GM19240 (cell line): Measurements from ENCODE around the gene SV2C.
A peak's percentile ranks its signal among the peaks of the same experiment; 100 is the strongest.

Source experiments
- DNase-seq: peaks from one replicate; pipeline ENCODE4 v3.0.0; 2011; ENCODE audit warnings: low spot score; ENCODE audit not compliant: insufficient read length

Gene SV2C

DNA sequence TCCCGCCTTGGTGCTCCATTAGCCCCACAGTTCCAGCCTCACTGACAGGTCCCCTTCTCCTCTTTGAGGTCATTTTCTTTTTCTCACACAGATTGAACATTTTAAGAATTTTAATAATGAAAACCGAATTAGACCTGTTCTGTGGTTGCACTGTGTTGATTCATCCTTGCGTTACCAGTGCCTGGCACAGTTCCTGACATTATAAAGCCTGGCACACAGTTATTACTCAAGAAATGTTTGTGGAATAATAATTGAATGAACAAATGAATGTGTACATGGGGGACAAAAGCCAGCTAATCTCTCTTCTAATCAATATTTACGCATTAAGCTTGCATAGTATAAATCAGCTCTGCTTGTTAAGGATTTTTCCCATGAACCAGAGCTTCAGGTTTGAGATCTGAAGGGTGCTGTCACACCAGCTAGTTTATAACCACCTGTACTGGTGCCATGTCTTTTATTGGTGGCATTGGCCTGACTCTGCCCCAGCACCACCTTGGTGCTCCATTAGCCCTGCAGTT is 80.0 kb downstream of the SV2C start:
- no peak for DNase-seq

DNA sequence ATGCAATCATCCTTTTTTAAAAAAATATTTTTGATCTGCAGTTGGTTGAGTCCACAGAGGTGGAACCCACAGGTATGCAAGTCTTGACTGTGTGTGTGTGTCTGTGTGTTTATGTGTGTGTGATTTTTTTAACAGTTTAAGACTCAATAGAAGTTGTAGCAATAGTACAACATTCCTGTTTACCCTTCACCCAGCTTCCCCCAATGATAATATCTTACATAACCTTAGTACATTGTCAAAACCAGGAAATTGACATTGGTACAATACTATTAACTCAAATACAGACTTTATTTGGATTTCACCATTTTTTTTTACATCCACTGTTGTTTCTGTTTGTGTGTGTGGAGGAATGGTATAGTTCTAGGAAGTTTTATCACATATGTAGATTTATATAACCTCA is 81.8 kb downstream of the SV2C start:
- no peak for DNase-seq

DNA sequence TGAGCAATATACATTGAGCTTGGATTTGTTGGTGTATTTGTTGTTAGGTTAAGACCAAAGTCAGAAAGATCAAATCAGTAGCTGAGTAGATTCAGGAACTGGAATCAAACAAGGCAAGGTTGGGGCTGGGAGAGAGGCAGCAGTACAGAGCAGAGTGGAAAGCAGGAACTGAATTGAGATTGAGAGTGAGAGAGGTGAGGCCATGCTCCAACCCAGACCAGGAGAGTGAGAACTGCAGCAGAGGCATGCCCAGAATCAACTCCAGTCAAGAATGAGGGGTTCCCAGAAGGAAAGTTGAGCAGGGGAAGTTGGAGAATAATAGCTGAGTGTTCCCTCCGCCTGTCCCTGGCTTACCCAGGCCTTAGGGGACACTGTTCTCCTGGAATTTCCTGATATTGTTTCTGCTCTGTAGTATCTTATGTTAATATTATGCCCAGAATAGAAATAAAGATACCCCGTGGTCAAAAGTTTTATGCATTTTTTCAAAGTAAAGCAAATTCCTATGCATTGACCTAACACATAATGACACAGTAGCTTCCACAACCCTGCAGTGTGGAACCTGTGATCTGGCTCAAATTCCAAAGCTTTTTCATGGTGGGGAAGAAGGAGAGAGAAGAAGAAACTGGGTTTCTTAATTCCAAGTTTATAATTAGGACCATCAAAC is 82.7 kb downstream of the SV2C start:
- no peak for DNase-seq

DNA sequence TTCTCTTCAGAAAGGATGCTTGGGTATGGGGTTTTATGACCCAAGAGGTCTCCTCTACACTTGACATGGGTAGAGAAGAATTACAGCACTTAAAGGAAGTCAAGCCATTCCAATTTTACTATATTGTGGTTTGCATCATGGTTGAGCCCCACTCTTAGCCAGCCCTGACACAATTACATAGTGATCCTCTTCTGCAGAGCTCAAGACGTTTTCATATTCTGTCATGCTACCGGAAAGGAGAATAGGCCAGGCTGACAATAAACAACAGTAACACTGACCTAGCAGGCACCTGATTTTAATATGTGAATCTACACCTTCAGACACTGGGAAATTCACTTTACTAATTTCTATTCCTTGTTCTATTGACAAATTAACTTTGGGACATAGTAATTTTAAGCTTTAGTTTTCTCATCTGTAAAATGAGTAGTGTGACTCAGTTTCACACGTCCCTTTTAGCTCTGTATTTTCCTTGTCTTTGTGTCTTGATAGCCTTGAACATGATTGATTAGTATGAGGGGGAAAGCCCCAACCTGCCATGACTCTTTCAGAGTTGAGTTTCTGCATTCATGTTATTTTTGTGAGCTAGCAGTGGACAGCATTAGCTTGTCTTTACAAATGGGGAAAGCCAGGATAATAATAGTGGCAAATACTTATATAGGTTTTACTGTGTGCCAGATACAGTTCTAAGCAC is 83.8 kb downstream of the SV2C start:
- DNase-seq = no peak

DNA sequence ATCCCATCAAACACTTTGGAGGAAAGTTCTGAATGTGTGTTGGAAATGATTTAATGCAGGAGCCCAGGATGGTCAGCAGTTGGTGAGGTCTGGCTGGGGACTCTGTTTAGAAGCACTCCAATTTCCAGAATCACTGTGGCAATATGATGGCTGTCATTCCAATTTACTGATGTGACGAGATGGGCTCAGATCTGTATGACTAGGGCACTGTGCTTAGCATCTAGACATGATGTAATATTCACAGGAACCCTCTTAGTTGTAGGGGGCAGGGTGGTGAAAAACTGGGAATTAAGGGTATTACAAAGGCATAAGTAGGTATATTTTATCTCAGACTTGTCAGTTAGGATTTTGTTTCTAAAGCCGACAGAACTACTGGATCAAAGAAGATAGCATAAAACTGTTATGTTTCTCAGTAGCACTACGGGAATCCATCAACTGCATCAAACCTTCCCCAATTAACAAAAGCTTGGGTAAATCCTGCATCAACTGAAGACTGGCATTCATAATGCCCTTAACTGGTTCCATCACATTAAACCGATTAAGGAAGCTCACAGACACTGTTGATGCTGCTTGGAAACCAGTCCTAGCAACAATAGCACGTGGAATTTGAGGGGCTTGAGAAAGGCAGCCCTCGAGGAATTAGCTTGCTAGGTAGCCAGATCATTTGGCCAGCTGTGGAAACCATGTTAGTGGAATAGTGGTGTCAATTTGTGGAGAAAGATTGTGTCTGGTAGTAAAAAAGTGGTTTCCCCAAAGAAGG is 86.1 kb downstream of the SV2C start:
- DNase-seq = no peak

DNA sequence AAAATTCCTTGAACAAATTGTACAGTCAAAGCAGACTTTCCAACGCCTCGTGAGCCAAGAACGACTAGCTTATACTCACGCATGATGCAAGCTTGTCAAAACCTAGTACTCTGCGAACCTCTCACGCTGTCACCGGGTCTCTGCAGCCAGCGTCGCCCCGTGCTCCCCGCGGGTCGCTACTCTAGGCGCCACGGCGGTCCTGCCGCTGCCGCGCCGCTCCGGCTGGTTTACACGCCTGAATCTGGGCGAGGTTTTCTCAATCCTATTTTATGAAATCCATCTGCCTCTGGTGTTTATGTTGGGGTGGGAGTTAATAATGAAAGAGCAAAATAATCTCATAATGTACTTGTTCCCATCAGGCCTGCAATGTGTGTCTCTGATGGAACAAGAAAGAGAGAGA is 90.9 kb downstream of the SV2C start:
- no peak for DNase-seq

DNA sequence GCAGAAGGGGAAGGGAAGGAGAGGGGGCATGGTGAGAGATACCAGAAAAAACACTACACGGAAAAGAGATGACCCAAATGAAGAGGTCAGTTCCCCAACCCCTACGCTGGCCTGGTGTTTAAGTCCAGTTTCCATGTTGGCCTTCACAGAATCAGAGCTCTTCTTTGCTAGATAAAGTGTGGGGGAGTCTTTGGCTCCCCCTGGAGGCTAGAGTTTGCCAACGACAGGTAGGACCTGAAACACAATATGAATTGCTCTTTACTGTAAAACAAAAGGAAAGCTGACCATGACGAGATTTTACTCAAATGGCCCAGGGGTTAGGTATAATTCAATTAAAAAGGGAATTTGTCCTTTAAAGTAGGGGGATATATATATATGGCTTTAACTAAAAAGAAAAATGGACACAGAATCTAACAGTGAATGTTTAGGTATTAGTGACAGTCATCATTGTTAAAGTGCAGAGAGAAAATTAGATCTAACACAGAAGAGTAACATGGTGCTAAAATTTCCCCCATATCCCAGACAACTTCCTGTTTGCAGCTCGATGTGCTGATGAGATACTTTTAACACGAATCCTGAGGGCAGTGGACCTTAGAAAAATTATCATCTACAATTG is 92.0 kb downstream of the SV2C start:
- DNase-seq = peak; percentile 81

DNA sequence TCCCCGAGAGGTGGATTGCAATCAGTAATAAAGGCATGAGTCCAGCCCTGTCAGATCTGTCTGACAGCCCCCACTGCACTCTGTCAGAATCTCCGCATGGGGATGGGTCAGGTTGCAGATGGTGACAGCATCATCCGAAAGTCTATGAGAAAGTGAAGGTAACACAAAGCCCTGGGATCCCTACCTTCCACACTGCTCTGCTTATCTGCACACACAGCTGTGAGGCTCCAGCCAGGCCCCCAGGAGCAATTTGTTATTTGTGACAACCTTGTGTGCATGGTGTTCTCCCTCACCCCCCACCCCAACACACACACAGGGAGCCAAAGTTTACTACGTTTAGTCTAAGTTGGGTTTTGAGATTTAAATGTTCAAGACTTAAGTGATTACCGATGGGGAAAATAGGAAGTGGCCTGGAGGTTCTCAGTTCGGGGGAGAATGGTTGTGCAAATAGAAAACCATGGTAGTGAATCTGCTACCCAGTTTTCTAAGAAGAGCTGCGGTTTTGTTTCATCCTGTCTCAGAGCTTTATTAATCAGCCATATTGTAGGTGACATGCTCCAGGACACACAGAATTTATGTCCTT is 92.7 kb downstream of the SV2C start:
- peak; percentile 36 for DNase-seq

DNA sequence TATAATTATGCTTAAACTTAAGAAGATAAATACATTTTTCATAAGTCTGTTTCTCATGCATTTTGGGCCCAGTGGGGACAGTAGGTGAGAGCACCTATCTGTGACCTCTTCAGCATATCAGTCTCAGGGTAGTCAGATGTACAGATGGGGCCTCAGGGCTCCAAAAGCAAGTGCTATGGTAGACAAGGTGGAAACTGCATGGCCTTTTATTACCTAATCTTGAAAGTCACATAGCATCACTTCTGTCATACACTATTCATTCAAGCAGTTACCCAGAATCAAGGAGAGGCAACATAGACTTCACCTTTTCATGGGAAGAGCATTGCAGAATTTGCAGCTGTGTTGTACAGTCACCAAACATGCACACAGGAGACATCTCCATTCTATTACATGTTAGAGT is 94.8 kb downstream of the SV2C start:
- no peak for DNase-seq

DNA sequence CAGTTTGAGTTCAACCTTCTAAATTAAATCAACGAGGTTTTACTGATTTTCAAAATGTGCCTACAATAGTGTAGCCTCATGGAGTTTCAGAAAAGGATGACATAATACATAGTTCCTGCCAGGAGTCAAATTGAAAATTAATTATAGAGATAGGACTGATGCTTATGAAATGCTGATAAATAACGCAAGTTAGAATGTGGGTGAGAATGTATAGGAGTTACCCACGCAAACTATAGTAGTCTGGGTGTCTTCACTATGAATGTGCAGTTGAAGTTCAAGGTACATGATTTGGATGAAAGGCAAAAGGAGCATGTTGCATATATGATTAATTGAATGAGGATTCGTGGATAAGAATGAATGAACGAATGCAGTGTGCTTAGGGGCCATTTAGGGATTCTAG is 95.7 kb downstream of the SV2C start:
- DNase-seq = no peak

DNA sequence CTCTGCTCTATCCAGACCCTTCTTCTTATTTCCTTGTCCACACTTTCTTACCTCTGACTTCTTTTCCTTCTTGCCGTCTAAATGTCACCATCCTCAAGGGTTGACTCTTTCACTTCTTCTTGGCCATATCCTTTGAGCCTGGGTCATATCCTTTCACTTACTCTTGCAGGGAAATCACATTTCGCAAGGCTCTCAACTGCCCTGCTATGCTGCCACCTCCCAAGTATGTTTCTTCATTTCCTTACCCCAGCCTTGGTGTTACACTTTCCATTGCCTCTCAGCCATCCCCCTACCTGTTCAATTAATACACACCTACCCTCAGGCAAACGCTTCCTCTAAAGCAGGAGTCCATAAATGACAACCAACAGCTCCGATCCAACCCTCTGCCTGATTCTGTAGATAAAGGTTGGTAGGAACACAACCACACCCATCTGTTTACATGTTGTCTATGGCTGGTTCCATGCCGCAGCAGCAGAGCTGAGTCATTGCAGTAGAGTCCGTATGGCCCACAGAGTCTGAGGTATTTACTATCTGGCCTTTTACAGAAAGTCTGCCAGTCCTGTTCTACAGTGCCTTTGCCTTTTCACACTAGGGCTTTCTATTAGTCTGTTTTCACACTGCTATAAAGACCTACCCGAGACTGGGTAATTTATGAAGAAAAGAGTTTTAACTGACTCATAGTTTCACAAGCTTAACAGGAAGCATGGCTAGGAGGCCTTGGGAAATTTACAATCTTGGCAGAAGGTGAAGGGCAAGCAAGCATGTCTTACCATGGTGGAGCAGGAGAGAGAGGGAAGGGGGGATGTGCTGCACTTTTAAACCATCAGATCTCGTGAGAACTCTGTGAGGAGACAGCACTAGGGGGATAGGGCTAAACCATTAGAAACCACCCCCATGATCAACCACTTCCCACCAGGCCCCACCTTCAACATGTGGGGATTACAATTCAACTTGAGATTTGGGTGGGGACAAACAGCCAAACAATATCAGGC is 97.9 kb downstream of the SV2C start:
- no peak for DNase-seq

DNA sequence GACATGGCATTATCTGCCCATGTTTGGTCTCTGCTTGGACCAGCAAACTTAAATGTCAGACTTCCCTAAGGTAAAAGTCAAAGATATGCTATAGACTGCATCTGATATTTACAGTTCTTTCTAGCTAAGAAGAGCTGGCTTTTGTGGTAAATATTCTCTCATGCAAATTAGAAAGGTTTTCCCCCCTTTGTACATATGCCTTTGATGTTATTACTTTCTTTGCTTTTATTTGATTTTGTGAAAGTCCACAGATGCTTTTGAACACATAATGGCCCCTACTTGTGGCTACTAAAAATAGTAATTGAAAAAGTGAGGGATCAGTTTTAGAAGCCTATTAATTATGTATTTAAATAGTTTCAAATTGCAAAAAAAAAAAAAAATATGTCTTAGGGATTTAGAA is 104.2 kb downstream of the SV2C start:
- DNase-seq = no peak

DNA sequence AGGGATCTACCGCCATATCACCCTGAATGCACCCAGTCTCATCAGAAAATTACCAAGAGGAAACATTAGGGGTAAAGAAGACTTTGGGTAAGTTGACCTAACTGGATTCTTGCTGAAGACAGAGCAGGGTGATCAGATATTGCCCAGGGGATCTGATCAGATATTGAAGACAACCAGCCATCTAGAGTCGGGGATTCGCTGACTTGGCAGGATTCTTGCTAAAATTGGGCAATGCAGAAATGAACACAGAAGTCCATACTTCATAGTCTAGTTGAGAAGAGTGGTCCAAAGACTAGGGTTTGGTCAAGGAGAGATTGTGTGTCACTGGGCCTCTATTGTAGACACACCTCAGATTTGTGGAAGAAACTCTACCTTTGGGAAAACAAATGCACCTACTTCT is 107.2 kb downstream of the SV2C start:
- DNase-seq = no peak

DNA sequence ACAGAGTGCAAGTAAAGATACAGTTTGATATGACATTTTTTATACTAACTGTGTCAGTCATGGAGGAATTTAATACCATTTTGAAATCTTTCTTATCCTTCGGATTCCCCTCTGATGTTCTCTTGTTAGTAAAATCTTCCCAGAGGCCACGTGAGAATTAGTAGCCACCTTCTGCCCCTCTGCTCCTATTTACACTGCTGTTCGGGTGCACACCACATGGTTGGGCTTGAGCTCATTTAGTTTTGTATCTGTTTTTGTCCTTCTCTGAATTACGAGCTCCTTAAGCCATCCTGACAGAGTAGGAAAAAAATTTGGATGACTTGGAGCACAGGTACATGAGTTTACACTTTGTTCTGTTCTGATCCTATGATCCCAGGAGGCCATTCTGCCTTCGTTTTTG is 109.7 kb downstream of the SV2C start:
- no peak for DNase-seq

DNA sequence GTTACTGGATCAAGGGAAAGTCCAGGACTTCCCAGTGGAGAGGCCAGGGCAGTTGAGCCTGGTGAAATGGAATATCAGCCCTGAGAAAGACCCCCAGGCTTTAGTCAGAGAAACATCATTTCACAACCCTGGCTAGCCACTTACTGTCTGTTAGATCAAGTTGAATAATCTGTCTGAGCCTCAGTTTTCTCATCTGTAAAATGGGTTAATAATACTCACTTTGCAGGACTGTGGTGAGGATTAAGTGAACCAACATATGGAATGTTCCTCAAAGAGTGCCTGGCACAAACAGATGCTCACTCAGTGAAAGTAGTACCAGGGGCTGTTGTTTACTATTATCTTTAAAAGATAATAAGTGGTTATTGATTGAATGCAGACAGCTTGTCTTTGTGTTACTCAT is 110.5 kb downstream of the SV2C start:
- DNase-seq = no peak

DNA sequence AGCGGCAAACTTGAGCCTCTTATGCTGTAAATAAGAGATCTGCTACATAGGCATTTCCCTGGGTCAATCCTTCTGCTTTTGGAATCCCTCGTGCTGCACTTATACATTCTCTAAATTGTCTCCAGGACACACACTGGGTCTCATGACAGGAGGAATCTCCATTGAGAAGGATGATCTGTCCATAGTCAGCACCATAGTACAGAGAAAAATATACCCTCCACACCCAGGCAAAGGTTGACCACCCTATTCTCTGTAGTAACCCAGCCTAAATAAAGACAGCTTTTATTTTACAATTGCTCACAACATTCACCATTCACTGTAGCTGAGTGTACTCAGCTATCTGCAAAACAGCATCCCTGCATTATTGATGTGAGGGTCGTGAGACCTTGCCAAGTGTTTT is 111.2 kb downstream of the SV2C start:
- no peak for DNase-seq

DNA sequence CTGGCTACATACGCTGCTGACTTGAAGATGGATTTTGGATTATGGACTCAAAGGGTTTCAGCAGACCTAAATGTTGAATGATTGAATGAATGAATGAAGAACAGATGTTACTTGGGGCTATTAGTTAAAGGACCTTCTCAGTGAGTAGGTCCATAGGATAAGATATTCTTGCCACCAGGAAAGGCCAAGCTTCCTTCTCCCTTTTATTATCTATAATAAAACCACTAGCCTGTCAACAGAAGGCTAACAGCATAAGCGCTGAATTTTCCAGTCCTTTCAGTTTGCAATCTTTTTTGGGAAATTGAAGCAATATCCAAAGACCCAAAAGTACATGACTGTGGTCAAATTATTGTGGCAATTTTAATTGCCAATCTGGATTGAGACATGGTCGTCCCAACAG is 113.3 kb downstream of the SV2C start:
- DNase-seq = no peak

DNA sequence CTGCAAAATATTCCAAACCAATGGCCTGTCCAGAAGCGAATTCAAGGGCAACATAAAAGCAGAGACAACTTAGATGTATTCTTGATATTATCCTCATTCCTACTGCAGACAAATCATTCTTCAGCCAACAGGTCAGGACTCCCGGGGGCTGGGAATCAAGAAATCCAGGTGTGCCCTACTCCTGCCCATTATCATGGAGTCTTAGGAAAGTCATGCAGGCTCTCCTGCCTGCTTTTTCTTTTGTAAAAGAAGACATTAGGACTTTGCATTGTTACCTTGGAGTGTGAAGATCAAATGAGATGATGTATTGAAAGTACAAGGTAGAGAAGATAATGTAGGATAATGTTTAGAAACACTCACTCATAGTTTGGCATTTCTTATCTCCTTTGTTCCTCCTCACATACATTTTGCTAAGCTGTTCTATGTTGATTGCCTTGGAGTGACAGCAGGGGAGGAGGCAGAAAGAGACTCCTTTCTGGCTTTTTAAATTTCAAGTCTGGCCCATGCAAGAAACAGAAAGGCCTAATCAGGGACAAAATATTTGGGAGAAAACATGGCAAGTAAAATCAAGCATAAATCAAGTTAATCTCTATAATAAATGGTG is 113.8 kb downstream of the SV2C start:
- no peak for DNase-seq

DNA sequence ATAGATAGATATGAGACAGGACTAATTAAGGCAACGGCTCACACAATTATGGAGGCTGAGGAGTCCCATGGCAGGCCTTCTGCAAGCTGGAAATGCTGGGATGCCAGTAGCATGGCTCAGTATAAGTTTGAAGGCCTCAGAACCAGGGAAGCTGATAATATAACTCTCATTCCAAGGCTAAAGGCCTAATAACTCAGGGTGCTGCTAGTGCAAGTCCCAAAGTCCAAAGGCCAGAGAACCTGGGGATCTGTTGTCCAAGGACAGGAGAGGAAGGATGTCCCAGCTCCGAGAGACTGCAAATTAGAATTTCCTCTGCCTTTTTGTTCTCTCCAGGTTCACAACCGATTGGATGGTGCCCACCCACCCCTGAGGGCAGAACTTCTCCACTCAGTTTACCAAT is 114.5 kb downstream of the SV2C start:
- DNase-seq = no peak
